OCI-M1 (cell line): Measurements from ENCODE around the gene ANKRD31.
A peak's percentile ranks its signal among the peaks of the same experiment; 100 is the strongest.
"Not testable (repeated sequence)": the region's sequence is repeated elsewhere in the genome, so short reads cannot be mapped to it uniquely, and the experiment has no call there.

Experiments
- DNase-seq: peaks from one replicate; lab custom pipeline; 2025; lab: John Stamatoyannopoulos, UW

The ANKRD31 gene, protein sequence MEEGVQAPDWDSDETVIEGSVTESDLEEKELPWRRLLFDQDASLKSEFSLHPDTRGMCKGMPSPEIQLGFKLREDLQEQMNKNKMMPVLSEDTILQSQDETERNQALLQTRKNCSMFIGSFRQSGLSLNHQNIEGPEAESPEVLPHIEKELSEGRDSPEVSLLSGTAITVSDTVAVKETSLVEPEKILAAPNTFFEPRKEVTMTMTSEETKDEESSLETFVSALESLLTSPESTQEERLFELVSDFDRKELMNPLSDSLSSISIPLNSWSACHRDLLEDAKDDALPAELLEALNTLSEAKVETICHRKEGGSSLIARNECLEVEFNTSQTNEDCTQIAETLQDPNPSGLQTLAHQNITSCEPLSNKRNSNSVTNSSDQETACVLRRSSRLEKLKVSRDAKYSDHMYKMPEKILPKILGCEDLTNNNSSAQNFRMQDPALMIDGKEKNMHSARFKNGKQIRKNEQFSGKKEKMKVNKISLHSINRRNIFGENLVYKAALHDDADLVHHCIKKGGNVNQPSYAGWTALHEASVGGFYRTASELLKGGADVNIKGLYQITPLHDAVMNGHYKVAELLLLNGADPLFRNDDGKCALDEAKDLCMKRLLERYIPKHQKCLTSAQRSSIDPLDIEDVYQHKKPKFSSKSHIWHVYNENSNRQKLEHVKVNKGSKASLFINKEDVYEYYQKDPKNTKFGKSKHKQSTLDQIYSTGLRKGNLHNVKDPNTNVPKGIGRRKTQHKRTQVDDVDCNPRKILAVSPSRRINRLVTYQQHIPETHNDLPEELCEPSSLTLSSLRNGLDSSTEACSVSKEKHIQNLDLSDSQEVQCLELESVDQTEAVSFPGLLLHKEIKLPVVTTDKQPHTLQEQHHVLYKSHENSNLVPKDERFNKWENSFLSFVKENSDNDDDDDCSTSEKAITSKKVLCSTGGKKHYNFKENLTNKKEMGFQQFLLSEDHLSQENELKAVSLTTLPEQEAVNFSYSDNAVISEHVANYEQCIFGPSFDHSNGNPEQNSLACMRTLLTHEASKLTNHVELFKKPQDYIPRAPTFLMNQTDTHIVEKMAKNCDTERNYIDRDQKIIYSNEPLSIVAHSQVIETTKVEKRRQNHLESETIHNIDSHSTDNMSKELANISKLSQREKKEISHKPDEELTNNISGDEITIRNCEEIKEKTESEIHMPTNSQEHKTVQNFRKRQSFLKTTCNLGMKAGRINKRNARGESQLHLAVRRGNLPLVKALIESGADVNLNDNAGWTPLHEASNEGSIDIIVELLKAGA (N-terminal part only)

DNA sequence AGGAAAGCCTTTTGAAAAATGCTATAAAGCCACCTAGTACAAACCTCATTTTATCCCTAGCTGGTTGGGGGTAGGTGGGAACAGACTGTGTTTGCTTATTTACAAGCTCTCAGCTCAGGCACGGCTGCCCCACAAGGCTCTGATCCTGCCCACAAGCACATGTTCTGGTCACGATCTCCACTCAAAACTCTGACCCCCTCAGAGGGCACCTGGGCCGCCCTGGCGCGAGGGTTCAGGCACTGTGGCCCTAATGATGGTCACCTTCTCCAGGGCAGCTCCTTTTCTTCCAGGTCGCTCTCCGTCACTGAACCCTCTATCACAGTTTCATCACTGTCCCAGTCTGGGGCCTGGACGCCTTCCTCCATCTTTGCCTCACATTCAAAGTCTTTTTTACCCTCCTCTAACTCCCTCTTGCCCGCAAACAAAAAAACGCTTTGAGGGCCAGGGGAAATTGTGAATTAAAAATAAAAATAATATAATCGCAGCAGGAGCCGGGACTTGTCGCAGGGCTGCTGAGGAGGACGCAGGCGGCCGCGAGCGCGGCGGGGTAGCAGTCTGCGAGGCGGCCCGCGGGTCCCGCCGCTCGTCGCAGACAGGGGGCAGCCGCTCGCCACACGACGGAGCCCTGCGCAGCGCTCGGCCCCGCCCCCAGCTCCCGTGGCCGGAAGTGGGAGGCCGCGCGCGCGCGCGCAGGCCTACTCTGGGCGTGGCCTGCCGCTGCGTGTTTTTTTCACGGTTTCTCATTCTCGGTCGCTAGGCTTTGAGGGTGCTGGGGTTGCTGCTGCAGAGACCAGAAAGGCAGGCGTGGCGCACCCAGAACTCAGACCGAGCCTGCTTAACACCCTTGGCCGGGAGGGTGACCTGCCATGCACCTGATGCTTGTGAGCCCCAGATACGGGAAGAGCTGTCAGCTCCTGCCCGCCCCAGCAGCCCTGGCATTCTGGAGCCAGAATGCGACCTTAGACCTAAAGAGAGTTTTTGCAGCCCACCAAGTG is at the start of gene ANKRD31:
ANKRD31 (minus strand) TSS at position 557 of the 995 bp plus-strand sequence; CDS start at position 365, 192 bp downstream.
- peak; percentile 90 for DNase-seq

DNA sequence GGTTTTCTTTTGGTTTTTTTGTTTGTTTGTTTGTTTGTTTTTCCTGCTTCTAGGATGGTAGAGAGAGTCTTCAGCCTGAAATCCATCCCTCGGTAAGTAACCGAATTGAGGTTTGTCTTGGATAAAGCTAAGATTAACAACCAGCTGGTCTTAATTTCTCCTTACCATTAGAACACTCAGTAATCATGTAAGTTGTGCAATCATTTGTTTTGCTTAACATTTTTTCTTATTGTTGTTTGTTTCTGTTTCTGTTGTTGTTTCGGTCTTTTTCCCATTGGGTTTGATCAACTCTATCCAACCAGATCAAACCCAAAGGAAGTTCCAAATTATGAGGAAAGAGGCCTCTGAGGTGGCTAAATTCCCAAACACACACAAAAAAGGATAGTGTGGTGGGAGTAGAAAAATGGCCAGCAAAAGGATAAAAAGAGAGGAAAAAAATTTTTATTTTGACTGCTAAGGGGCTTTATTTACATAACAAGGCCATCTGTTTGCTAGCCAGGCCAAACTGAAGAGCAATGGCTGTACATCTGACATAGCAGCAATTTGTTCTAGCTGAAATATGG is 49.6 kb upstream of the ANKRD31 start:
- DNase-seq, result no peak

DNA sequence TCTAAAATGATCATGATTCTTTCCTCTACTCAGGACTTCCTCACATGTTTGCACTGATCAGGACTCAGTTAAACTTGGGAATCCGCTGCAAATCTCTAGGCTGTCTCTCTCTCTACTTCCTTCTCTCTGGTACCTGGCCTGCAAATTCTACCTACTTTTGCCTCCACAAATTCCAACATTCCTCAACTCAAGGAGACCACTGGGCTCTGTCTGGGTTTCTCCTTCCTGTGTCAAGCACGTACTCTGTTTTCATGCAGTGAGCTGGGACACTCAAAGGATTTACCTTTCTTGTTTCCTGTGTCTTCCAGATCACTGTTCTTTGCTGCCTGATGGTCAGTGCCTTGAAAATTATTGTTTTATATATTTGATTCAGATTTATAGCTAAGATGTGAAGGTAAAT is 45.9 kb upstream of the ANKRD31 start:
- DNase-seq, result no peak

DNA sequence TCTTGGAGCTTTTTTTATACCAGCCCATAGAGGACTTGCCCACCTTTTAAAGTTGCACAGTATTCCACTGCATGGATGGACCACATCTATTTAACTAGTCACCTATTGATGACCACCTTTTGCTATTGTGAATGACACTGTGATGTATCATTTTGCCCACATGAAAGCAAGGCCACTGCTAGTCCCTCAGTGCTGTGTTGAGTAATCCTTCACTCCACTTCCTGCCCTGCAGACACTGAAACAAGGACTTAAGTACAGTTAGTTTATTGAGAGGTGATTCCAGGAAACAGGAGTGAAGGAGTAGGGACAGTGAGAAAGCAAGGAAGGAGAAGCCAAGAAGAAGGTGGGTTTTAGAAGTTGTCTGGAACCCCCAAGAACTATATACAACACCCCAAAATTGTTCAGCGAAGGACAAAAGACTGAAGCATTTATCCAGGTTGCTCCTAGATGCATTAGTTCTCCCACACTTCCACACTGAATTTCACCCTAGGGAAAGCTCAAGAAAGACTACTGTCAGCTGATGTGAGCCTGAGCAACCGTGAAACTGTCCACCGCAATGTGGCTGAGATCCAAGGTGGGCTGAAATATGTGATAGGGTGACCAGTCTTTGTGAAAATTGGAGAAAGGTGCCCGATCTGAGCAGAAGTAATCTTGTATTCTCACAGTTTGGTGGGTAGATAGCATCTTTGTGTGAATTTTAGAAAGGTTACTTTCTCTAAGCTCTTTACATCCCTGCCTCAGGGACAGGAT is 45.2 kb upstream of the ANKRD31 start:
- DNase-seq, result no peak

DNA sequence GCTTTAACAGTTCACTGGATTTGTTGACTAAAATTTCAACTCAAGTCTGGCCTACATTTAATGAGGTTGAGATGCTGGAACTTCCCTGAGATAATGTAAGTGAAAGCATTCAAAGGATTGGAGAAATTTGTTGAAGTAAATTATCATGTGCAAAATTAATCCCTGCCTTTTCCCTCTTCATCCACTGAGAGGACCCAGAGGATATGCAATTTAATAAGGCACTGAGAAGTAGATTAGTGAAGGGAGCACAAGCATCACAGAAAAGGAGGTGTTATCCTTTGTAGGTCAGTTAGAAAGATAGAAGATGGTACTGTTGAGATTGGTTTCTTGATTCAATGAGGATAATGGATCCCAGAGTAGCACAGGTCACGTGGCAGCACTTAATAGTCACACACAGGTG is 42.6 kb upstream of the ANKRD31 start:
- DNase-seq, result no peak

DNA sequence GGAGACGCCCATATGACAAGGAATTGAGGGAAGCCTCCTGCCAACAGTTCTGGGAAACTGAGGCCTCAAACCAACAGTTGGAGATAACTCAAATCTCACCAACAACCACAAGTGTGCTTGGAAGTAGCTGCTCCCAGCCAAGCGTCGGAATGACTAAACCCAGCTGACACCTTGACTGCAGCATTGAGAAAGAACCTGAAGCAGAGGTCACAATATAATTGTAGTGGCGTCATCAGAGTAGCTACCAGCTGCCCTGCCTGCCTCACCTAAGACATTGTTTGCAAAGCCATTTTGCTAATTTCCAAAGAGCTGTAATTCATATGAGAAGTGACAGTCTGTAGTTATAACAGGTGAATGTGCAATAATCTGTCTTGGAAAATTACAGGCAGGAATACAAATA is 40.8 kb upstream of the ANKRD31 start:
- no peak for DNase-seq

DNA sequence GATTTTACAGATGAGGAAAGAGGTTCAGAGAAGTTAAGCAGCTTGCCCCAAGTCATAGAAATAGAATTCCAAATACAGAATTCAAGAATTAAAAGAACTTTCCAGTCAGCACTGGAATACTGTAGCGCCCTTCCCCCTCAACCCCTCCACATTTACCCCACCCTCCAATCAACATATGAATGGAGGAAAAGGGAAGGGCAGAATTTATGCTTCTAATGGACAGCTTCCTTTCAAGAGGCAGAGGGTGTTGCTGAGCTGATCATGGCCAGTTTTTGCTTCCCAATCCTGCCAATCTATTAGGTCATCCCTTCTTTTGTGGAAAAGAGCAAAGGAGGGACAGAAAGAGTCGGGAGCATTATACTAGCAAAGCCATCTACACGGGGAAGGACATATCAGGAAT is 39.1 kb upstream of the ANKRD31 start:
- no peak for DNase-seq

DNA sequence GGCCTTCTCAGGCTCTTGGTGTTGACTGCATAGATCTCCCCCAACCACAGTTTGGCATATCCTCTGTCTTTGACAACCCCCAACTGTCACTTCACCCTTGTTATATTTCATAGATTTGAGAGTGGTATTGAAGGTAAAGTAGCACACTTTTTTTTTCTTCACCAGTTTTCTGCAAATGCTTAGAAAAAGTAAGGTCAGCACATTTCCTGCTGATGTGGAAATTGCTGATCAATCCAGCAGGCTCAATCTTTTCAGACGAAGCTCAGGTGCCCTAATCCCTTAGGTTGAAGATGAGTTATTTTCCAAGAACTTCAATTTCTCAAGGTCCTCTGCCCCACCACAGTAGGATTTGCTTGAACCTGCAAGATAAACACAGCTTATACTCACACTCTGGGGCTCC is 38.5 kb upstream of the ANKRD31 start:
- DNase-seq, result no peak

DNA sequence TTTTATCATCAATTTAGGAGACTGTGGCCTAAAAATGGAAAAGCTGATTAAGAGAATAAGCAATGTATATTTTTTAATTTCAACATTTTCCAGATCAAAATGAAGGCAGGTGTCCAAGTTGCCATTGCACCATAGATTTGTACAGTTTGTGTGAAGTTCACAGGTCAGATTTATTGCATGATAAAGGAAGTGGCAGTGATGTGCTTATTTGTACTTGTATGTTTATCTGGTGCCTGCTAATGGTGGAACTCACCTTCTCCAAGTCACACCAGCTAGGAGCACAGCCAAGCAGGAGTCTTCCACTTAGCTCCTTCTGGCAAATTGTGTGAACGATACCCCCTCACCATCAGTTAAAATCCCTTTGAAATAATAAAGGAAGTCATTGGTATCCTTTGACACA is 37.8 kb upstream of the ANKRD31 start:
- DNase-seq, result no peak

DNA sequence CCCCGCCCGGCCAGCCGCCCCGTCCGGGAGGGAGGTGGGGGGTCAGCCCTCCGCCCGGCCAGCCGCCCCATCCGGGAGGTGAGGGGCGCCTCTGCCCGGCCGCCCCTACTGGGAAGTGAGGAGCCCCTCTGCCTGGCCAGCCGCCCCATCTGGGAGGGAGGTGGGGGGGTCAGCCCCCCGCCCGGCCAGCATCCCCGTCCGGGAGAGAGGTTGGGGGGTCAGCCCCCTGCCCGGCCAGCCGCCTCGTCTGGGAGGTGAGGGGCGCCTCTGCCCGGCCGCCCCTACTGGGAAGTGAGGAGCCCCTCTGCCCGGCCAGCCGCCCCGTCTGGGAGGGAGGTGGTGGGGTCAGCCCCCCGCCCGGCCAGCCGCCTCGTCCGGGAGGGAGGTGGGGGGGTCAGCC is 33.9 kb upstream of the ANKRD31 start:
- not testable (repeated sequence) for DNase-seq

DNA sequence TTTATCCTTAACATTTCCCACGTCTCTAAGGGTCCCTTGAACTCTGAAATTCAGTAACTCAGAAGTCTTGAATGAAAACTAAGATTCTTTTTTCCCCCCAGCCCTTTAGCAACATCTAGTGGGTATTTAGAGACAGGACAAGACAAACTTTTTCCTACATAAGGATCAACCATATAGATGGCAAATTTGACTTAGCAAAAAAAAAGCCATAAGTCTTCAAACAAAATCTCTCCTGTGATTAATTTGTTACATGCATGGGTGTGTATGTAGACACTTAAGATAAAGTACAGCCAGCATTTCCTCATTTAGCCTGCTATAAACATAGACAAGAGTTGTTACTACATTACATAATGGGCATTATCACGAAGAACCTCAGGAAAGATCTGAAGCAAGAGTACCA is 29.1 kb upstream of the ANKRD31 start:
- peak; percentile 43 for DNase-seq

DNA sequence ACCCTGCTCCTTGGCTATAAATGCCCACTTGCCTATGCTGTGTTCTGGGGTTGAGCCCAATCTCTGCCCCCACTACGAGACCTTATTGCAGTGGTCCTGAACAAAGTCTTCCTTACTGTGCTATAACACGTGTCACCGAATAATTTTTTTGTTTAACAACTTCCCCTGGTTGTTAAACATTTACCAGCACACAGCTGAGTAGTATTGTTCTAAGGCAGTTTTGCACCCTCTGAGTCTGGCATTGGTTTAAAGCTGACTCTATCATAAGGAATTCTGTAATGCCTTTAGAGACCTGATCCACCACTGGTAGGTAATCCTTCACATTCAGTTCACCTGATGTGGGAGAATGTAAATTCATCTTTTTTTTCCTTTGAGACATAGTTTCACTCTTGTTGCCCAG is 25.6 kb upstream of the ANKRD31 start:
- DNase-seq, result no peak

DNA sequence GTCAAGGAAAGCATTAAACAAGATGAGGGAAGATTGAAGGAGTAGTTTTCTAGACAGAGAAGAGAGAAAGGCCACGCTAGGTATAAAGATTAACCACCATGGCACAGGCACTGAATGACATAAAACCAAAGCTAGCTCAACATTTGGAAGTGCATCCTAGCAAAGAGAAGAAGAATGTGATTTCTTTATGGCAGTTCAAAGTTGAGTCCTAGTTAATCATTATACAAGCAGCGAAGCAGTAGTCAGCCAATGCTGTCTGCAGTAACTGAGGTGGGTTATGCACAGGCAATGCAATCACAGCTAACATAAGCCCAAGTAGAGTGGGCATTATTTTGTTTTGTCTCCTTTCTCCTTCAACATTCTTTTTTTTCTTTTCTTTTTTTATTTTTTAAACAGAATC is 24.0 kb upstream of the ANKRD31 start:
- no peak for DNase-seq

DNA sequence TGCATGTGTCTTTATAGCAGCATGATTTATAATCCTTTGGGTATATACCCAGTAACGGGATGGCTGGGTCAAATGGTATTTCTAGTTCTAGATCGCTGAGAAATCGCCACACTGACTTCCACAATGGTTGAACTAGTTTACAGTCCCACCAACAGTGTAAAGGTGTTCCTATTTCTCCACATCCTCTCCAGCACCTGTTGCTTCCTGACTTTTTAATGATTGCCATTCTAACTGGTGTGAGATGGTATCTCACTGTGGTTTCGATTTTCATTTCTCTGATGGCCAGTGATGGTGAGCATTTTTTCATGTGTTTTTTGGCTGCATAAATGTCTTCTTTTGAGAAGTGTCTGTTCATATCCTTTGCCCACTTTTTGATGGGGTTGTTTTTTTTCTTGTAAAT is 13.8 kb upstream of the ANKRD31 start:
- DNase-seq, result not testable (repeated sequence)

DNA sequence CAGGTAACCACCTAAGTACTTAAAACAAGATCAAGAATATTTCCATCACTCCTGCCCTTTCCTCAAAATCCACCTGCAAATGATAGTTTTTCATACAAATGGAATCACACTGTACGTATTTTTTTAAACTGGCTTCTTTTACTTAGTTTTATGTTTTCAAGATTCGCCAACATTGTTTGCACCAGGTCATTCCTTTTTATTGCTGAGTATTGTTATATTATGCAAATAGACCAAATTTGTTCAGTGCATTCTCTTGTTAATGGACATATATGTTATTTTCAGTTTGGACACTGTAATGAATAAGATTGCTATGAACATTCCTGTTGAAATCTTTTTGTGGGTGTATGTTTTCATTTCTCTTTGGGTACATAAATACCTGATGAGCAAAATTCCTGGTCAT is 8.3 kb upstream of the ANKRD31 start:
- DNase-seq, result no peak

DNA sequence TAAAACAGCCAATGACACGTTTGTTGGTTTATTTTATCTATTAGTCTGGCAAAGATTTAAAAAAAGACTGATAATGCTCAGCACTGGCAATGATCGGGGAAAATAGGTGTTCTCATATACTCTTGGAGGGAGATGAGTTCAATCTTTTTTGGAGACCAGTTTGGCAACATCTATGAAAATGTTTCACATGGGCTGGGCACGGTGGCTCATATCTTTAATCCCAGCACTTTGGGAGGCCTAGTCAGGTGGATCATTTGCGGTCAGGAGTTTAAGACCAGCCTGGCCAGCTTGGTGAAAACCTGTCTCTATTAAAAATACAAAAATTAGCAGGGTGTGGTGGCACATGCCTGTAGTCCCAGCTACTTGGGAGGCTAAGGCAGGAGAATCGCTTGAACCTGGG is 6.8 kb upstream of the ANKRD31 start:
- no peak for DNase-seq

DNA sequence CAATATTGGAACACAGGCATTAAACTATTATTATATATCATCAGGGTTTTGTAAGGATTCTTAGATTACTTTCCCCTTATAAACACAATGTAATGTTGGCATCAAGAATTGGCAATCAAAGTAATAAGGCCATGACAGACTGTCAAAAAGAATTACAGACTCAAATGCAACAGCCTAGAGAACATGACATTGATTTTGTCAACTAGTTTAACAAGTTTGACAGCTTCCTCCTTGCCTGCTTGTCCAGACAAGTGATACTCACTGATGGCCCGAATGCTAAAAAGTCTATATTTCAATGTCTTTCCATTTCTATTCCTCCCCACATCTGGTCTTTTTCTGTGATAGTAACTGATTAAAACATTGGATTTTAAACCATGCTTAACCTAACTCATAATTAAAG is 6.4 kb upstream of the ANKRD31 start:
- DNase-seq, result no peak

DNA sequence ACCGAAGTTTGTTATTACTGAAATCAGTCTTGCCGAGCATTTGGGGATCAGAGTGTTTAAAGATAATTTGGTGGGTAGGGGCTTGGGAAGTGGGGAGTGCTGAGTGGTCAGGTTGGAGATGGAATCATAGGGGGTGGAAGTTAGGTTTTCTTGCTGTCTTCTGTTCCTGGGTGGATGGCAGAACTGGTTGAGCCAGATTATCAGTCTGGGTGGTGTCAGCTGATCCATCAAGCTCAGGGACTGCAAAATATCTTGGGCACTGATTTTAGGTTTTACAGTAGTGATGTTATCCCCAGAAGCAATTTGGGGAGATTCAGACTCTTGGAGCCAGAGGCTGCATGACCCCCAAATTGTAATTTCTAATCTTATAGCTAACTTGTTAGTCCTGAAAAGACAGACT is 5.4 kb upstream of the ANKRD31 start:
- DNase-seq, result no peak

DNA sequence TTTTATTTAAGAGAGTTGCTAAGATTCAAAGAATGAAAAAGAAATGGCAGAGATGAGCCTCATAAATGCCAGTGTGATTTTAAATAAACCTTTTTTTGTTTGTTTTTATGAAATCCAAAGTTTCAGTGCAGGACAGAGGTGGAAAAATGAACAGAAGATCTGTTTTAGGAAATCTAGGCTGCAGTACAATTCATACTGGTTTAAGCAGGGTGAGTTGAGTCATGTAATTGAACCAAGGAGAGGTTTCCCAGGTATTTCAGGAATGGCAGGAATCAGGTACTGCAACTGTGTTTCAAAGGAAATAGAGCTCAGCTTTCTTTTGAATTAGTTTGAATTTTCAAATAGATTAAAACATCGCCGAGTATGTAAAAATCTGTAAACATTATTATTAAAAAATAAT is 3.0 kb upstream of the ANKRD31 start:
- DNase-seq, result no peak

DNA sequence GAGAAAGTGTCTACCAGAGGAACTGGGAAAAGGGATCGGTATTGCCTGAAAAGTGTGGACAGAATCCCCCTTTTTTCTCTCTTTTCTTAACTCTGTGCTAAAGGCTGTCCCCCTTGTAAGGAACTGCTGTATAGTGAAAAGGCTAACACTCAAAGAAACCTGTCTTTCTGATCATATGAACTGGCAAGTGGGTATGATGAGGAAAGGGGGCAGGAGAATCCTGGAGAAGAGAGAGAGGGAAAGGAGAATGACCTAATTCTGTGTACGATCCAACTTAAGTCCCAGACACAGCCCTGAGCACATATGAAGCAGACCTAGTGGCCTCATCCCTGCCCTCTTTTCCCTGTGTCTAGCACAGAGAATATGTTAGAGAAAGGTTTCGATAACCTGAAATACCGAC is 967 bp downstream of the ANKRD31 start:
- no peak for DNase-seq
